CD4-positive, alpha-beta T cell treated with Interferon alpha-2 for 1 hour (primary cell): ENCODE results near the gene CAV3.

ENCODE experiments used
- DNase-seq, 2 donors: peaks; one replicate each; pipeline ENCODE4 v3.0.0-alpha.2; 2020 to 2022

CAV3 gene

GRCh38 chr3:8736436-8736835, 2.8 kb downstream of the CAV3 start:
- no peak for DNase-seq

- DNase-seq = no peak
Observed at GRCh38 chr3:8737301-8737700, 3.7 kb downstream of the CAV3 start.

GRCh38 chr3:8737823-8738222, 4.2 kb downstream of the CAV3 start:
- DNase-seq = no peak

GRCh38 chr3:8738639-8739038, 5.0 kb downstream of the CAV3 start:
- no peak for DNase-seq

- no peak for DNase-seq
Observed at GRCh38 chr3:8739757-8740504, 6.3 kb downstream of the CAV3 start.

GRCh38 chr3:8741581-8742261, 8.1 kb downstream of the CAV3 start:
- no peak for DNase-seq

- DNase-seq = no peak
Observed at GRCh38 chr3:8743021-8743601, 9.5 kb downstream of the CAV3 start.

- no peak for DNase-seq
Observed at GRCh38 chr3:8743911-8744310, 10.3 kb downstream of the CAV3 start.

GRCh38 chr3:8745619-8746370, 12.2 kb downstream of the CAV3 start:
- no peak for DNase-seq

GRCh38 chr3:8746780-8747345, 13.3 kb downstream of the CAV3 start:
- DNase-seq = no peak

- DNase-seq = no peak
Observed at GRCh38 chr3:8749316-8749715, 15.7 kb downstream of the CAV3 start.

GRCh38 chr3:8752832-8753231, 19.2 kb downstream of the CAV3 start:
- DNase-seq = no peak

GRCh38 chr3:8755097-8755496, 21.5 kb downstream of the CAV3 start:
- DNase-seq = no peak

- no peak for DNase-seq
Observed at GRCh38 chr3:8755564-8756237, 22.1 kb downstream of the CAV3 start.

GRCh38 chr3:8756671-8757070, 23.1 kb downstream of the CAV3 start:
- DNase-seq = no peak

GRCh38 chr3:8757551-8758518, 24.2 kb downstream of the CAV3 start:
- DNase-seq = no peak

- DNase-seq = no peak
Observed at GRCh38 chr3:8759038-8759707, 25.6 kb downstream of the CAV3 start.

GRCh38 chr3:8760091-8760490, 26.5 kb downstream of the CAV3 start:
- DNase-seq = no peak

- DNase-seq = no peak
Observed at GRCh38 chr3:8760506-8760905, 26.9 kb downstream of the CAV3 start.

GRCh38 chr3:8761866-8762265, 28.3 kb downstream of the CAV3 start:
- DNase-seq = no peak
